Measurements from ENCODE around the gene ARL3. TPM values are rescaled to one million over a fixed set of nuclear protein-coding genes. Genes with fewer than 3 reads are reported as not detected.

Gene ARL3
- total RNA-seq, 1 experiment from 2014 or later: 16.5 TPM

GRCh38 chr10:102641402-102641801, 72.8 kb downstream of the ARL3 start:
- peak overlapping the region; percentile 91 to 97 (median 95); a peak in 4 of 7 replicates for H3K27ac Mint-ChIP-seq
- no peak overlapping the region for H3K9ac ChIP-seq (ENCODE audit: extremely low read depth, insufficient read length, low read length)

More at GRCh38 chr10:102641402-102641801, 72.8 kb downstream of the ARL3 start:
- Histone ChIP-seq H3K23me2 (ENCODE audit: insufficient read length, low read depth, low read length, poor library complexity, severe bottlenecking) (peaks cover 26% of the 10 kb centered on the region), H2BK15ac (ENCODE audit: low read depth, low read length) (no peak overlapping the region), H4K20me1 (ENCODE audit: control insufficient read depth, insufficient read depth, insufficient read length) (peaks cover 3% of the 10 kb centered on the region), H3K4me1 (ENCODE audit: insufficient read depth, low read length) (no peaks in the 10 kb centered on the region), H2BK12ac (ENCODE audit: insufficient read length, low read depth, low read length) (no peak overlapping the region), H2AK5ac (ENCODE audit: insufficient read length, low read length) (no peak overlapping the region), H3K56ac (ENCODE audit: insufficient read length, low read depth, low read length) (no peak overlapping the region), H2AFZ (ENCODE audit: low read length) (no peak overlapping the region), H3K23ac (ENCODE audit: insufficient read length, low read depth, low read length) (no peak overlapping the region), H3T11ph (ENCODE audit: low read length) (no peak overlapping the region), H4K5ac (ENCODE audit: insufficient read length, low read depth, low read length) (no peak overlapping the region), H3K4ac (ENCODE audit: low read depth, low read length) (no peak overlapping the region), H4K91ac (ENCODE audit: insufficient read length, low read depth, low read length) (no peak overlapping the region), H3K79me1 (ENCODE audit: insufficient read depth, low read depth, low read length, poor library complexity, severe bottlenecking) (no peaks in the 10 kb centered on the region), H2BK120ac (ENCODE audit: low read depth, low read length, poor library complexity, severe bottlenecking) (no peak overlapping the region), H4K8ac (replicated peaks; ENCODE audit: insufficient read length, low read depth, low read length) (no peak overlapping the region), H3K14ac (ENCODE audit: insufficient read depth, low read length) (no peak overlapping the region), H2BK5ac (ENCODE audit: insufficient read length, low read length) (no peak overlapping the region), H3K27me3 (ENCODE audit: insufficient read depth, low read length) (no peaks in the 10 kb centered on the region), H3K9me3 (ENCODE audit: control insufficient read depth, low read depth, low read length) (no peaks in the 10 kb centered on the region), H3K18ac (ENCODE audit: insufficient read length, low read depth, low read length) (no peak overlapping the region), H3K27ac (ENCODE audit: insufficient read length, low read depth, low read length) (no peak overlapping the region), H2BK20ac (ENCODE audit: low read depth, low read length, poor library complexity, severe bottlenecking) (no peak overlapping the region), H3K4me2 (ENCODE audit: insufficient read depth, insufficient read length, low read length) (peak overlapping the region; percentile 81), H3K79me2 (ENCODE audit: insufficient read depth, low read length) (no peaks in the 10 kb centered on the region; the same call in 1 of the 2 replicates)
- peaks cover 0 to 2% of the 10 kb centered on the region in 2 experiments; a peak in 2 of 5 replicates for H3K9me3 Mint-ChIP-seq
- peak overlapping the region; percentile 73 to 87 for H3K4me3 Mint-ChIP-seq
- peaks cover 4% of the 10 kb centered on the region; the same call in 1 of the 2 replicates for H3K27me3 Mint-ChIP-seq (ENCODE audit: low read depth)
- H3K4me1 Mint-ChIP-seq: peaks cover 14 to 16% of the 10 kb centered on the region in 2 experiments
- no peak for TF ChIP-seq CTCF (conservative IDR thresholded peaks at IDR 0.05)
- WGBS (ENCODE audit: extremely low coverage, insufficient read length, low lambda C conversion rate): no CpG with 5 or more reads among the region's 7 CpGs
- no peak for DNase-seq
- peaks cover 0 to 4% (median 0%) of the 10 kb centered on the region in 3 experiments; a peak in 1 of 7 replicates for H3K36me3 Mint-ChIP-seq (ENCODE audit: insufficient read depth in 1 of 3, low read depth in 3 of 3)
